Measurements from ENCODE around the gene CSDE1. TPM values are rescaled to one million over a fixed set of nuclear protein-coding genes. Genes with fewer than 3 reads are reported as not detected.

Gene CSDE1
- total and polyA plus RNA-seq, 2 donors (not counting 1 experiment from before 2014, with no cell fraction given) = 374 to 1,392 TPM

DNA sequence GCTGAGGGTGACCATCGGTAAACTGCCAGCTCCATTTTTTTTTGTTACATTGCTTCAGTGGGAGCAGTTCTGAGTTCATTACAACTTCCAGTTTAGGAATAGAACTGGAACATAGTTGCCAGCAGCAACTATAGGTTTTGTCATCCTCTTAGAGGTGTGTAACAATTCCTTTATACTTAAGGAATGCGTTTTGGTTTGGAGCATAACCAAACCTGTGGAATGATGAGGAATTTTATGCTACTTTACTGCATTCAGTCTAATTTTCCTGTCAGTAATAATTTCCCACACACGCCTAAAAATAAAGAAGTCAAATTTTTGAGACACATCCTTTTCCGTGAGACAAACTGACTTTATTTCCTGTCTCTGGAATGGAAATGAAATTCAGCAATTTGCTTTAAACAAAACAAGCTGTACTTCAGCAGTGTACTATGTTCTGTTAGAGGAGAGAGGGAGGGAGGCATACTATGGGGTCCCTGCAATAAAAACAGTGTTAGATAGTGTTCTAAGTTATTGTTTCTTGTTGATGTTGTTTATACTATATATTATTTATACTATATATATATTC is 57.7 kb downstream of the CSDE1 start:
- Histone ChIP-seq H3K9ac (ENCODE audit: insufficient read depth, low read length) (no peak overlapping the region), H2AFZ (ENCODE audit: low read length) (no peak overlapping the region), H3K4me2 (ENCODE audit: extremely low read depth, insufficient read depth, low read length) (no peak overlapping the region), H4K20me1 (ENCODE audit: control insufficient read depth, extremely low read depth, insufficient read depth, low read length) (no peaks in the 10 kb centered on the region), H3K9me3 (ENCODE audit: control insufficient read depth, insufficient read depth, low read depth, low read length) (no peaks in the 10 kb centered on the region), H3K36me3 (ENCODE audit: control insufficient read depth, insufficient read depth, low read length) (no peaks in the 10 kb centered on the region), H3K4me3 (replicated peaks in 1 of 4; ENCODE audit: control extremely low read depth in 1 of 4, insufficient read depth in 1 of 4, low read depth in 3 of 4, low read length in 4 of 4) (no peak overlapping the region), H3K27me3 (ENCODE audit: control insufficient read depth, insufficient read depth, low read length) (peaks cover 2% of the 10 kb centered on the region), H3K79me2 (ENCODE audit: control insufficient read depth, insufficient read depth, low read length) (no peaks in the 10 kb centered on the region), H3K27ac (ENCODE audit: insufficient read depth, low read length) (no peak overlapping the region), H3K4me1 (ENCODE audit: control insufficient read depth, extremely low read depth, insufficient read depth, low read length) (no peaks in the 10 kb centered on the region)
- DNase-seq (ENCODE audit: low read depth in 2 of 2) = peak in 1 of 2 donors; percentile 65
- TF ChIP-seq EZH2 (IDR thresholded peaks at IDR 0.05; ENCODE audit: low read length, missing control alignments) = no peak
- TF ChIP-seq, protein P1, sequence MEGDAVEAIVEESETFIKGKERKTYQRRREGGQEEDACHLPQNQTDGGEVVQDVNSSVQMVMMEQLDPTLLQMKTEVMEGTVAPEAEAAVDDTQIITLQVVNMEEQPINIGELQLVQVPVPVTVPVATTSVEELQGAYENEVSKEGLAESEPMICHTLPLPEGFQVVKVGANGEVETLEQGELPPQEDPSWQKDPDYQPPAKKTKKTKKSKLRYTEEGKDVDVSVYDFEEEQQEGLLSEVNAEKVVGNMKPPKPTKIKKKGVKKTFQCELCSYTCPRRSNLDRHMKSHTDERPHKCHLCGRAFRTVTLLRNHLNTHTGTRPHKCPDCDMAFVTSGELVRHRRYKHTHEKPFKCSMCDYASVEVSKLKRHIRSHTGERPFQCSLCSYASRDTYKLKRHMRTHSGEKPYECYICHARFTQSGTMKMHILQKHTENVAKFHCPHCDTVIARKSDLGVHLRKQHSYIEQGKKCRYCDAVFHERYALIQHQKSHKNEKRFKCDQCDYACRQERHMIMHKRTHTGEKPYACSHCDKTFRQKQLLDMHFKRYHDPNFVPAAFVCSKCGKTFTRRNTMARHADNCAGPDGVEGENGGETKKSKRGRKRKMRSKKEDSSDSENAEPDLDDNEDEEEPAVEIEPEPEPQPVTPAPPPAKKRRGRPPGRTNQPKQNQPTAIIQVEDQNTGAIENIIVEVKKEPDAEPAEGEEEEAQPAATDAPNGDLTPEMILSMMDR (conservative IDR thresholded peaks at IDR 0.05 in 1 of 2, IDR thresholded peaks at IDR 0.05 in 1 of 2; ENCODE audit: low read depth in 1 of 2, low read length in 2 of 2) = no peak

DNA sequence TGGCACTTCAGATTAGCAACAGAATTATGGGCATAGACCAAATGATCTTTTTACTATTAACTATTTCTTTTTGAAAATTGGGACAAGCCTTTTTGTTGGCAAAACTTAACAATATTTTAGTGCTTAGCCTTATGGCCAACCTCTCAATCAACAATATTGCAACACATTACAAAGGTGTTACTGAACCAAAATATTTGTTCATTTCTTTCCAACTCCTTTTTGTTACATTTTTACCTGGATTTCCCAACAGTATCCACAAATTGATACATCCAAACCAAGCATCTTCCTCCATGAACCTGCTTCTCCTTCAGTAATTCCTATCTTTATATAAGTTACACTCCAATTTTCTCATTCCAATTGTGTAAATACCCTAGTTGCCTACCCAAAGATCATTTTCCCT is 61.0 kb downstream of the CSDE1 start:
- H3K4me1 ChIP-seq (ENCODE audit: control insufficient read depth, extremely low read depth, insufficient read depth, low read length) = no peaks in the 10 kb centered on the region
- H3K4me3 ChIP-seq (replicated peaks in 1 of 4; ENCODE audit: control extremely low read depth in 1 of 4, insufficient read depth in 1 of 4, low read depth in 3 of 4, low read length in 4 of 4) = no peak overlapping the region
- no peaks in the 10 kb centered on the region for H3K79me2 ChIP-seq (ENCODE audit: control insufficient read depth, insufficient read depth, low read length)
- DNase-seq (ENCODE audit: low read depth in 2 of 2) = no peak
- peaks cover 2% of the 10 kb centered on the region for H3K27me3 ChIP-seq (ENCODE audit: control insufficient read depth, insufficient read depth, low read length)
- H3K36me3 ChIP-seq (ENCODE audit: control insufficient read depth, insufficient read depth, low read length) = no peaks in the 10 kb centered on the region
- TF ChIP-seq, protein P1 (conservative IDR thresholded peaks at IDR 0.05 in 1 of 2, IDR thresholded peaks at IDR 0.05 in 1 of 2; ENCODE audit: low read depth in 1 of 2, low read length in 2 of 2) = no peak
- TF ChIP-seq EZH2 (IDR thresholded peaks at IDR 0.05; ENCODE audit: low read length, missing control alignments) = no peak
- no peak overlapping the region for H3K9ac ChIP-seq (ENCODE audit: insufficient read depth, low read length)
- no peak overlapping the region for H3K4me2 ChIP-seq (ENCODE audit: extremely low read depth, insufficient read depth, low read length)
- H3K27ac ChIP-seq (ENCODE audit: insufficient read depth, low read length) = no peak overlapping the region
- no peaks in the 10 kb centered on the region for H3K9me3 ChIP-seq (ENCODE audit: control insufficient read depth, insufficient read depth, low read depth, low read length)
- H2AFZ ChIP-seq (ENCODE audit: low read length) = no peak overlapping the region
- H4K20me1 ChIP-seq (ENCODE audit: control insufficient read depth, extremely low read depth, insufficient read depth, low read length) = no peaks in the 10 kb centered on the region

DNA sequence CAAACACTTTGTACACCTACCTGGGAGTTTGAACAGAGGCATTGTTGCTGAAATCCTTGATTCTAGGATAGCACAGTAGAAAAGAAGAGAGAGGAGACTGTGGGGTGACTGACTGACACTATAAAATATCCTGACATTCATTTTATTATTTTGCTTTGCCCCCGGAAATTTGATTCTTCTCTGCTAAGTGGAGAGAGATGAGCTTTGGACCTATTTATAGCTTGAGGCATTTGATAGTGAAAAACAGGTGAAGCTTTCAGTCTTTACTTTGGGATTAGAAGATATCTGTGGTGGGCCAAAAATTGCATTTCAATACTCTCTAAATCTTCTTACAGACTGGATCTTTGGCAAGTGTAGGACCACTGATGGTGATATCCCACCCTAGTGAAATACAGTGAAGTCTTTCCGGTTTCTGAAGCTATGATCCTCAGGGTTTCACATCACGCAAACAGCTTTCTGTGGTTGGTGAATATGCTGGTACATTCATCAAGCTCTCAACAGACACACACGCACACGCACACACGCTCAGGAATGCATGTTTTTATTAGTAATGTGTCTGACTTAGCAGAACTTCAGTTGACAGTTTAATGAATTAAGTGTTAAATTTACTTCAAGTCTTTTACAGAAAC is 62.2 kb downstream of the CSDE1 start, which contains the start of gene AMPD1:
Gene AMPD1 (minus strand): TSS at position 117 of the 629 bp plus-strand sequence. CDS start 75 bp downstream, at position 42.
- Histone ChIP-seq H3K4me3 (replicated peaks in 1 of 4; ENCODE audit: control extremely low read depth in 1 of 4, insufficient read depth in 1 of 4, low read depth in 3 of 4, low read length in 4 of 4) (no peak within 1 kb of the TSS), H3K4me1 (ENCODE audit: control insufficient read depth, extremely low read depth, insufficient read depth, low read length) (no peaks in the 10 kb centered on the region), H3K36me3 (ENCODE audit: control insufficient read depth, insufficient read depth, low read length) (no peaks in the 10 kb centered on the region), H2AFZ (ENCODE audit: low read length) (no peak within 1 kb of the TSS), H3K9ac (ENCODE audit: insufficient read depth, low read length) (no peak within 1 kb of the TSS), H3K9me3 (ENCODE audit: control insufficient read depth, insufficient read depth, low read depth, low read length) (no peaks in the 10 kb centered on the region), H3K27me3 (ENCODE audit: control insufficient read depth, insufficient read depth, low read length) (peaks cover 2% of the 10 kb centered on the region), H3K79me2 (ENCODE audit: control insufficient read depth, insufficient read depth, low read length) (no peaks in the 10 kb centered on the region), H3K27ac (ENCODE audit: insufficient read depth, low read length) (no peak within 1 kb of the TSS), H4K20me1 (ENCODE audit: control insufficient read depth, extremely low read depth, insufficient read depth, low read length) (no peaks in the 10 kb centered on the region), H3K4me2 (ENCODE audit: extremely low read depth, insufficient read depth, low read length) (no peak within 1 kb of the TSS)
- no peak for TF ChIP-seq EZH2 (IDR thresholded peaks at IDR 0.05; ENCODE audit: low read length, missing control alignments)
- TF ChIP-seq, protein P1 (conservative IDR thresholded peaks at IDR 0.05 in 1 of 2, IDR thresholded peaks at IDR 0.05 in 1 of 2; ENCODE audit: low read depth in 1 of 2, low read length in 2 of 2) = no peak
- peak; percentile 12 to 75 for DNase-seq (ENCODE audit: low read depth in 2 of 2)

All from fibroblast of lung (primary cell).